ENCODE results near the gene SH2D6. TPM values are rescaled to one million over a fixed set of nuclear protein-coding genes. Genes with fewer than 3 reads are reported as not detected.

Gene SH2D6
- total and polyA plus RNA-seq, 2 donors (not counting 1 experiment from before 2014, with no cell fraction given), result 0.27 to 1.6 TPM

DNA sequence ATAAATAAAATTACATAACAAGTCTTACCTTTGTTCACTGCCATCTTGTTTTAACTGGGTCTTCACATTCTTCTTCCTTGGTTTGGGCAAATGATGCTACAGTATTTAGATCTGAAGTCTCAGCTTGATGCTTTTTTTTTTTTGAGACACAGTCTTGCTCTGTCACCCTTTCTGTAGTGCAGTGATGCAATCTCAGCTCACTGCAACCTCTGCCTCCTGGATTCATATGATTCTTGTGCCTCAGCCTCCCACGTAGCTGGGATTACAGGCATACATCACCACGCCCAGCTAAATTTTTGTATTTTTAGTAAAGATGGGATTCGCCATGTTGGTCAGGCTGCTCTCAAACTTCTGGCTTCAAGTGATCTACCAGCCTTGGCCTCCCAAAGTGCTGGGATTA, 67.3 kb downstream of the SH2D6 start:
- intact Hi-C loops (cut with micrococcal nuclease), result no loop called here
- DNase-seq (no peak), ATAC-seq (ENCODE audit: low read depth) (no peak)
- H3K27ac ChIP-seq (ENCODE audit: low read length in 2 of 2), result no peak overlapping the region
- no peaks in the 10 kb centered on the region for H3K4me1 Mint-ChIP-seq
- no peaks in the 10 kb centered on the region for H3K9me3 Mint-ChIP-seq (ENCODE audit: insufficient read depth)
- H3K4me1 ChIP-seq (ENCODE audit: control insufficient read depth in 2 of 2, insufficient read depth in 2 of 2, low read length in 2 of 2), result no peaks in the 10 kb centered on the region
- no peak overlapping the region for H3K4me2 ChIP-seq (replicated peaks; ENCODE audit: low read depth, low read length, poor library complexity, severe bottlenecking)
- H3K9ac ChIP-seq (ENCODE audit: low read length), result no peak overlapping the region
- no peaks in the 10 kb centered on the region for H3K36me3 ChIP-seq (replicated peaks in 1 of 2; ENCODE audit: control extremely low read depth in 1 of 2, control insufficient read depth in 1 of 2, extremely low read depth in 1 of 2, insufficient read depth in 2 of 2, low read length in 1 of 2)
- no peaks in the 10 kb centered on the region for H4K20me1 ChIP-seq (ENCODE audit: control insufficient read depth, insufficient read depth, low read length, poor library complexity, severe bottlenecking)
- WGBS (ENCODE audit: insufficient coverage), result no CpG with 5 or more reads among the region's 3 CpGs
- no peak overlapping the region for H3K27ac Mint-ChIP-seq
- H3K79me2 ChIP-seq (ENCODE audit: control insufficient read depth, insufficient read depth, low read length), result no peaks in the 10 kb centered on the region
- H3K9me3 ChIP-seq (ENCODE audit: control extremely low read depth in 1 of 3, control insufficient read depth in 2 of 3, insufficient read depth in 1 of 3, low read length in 2 of 3), result peaks cover 0 to 26% (median 6%) of the 10 kb centered on the region in 3 donors
- H2AFZ ChIP-seq (ENCODE audit: insufficient read depth, low read depth, low read length, poor library complexity, severe bottlenecking), result no peak overlapping the region
- H3K27me3 ChIP-seq (replicated peaks in 1 of 4; ENCODE audit: control extremely low read depth in 1 of 4, control insufficient read depth in 3 of 4, insufficient read depth in 4 of 4, low read length in 3 of 4), result peaks cover 0 to 2% (median 0%) of the 10 kb centered on the region in 4 experiments
- H3K4me3 ChIP-seq (ENCODE audit: control extremely low read depth in 1 of 5, extremely low read depth in 1 of 5, insufficient read depth in 1 of 5, low read depth in 2 of 5, low read length in 4 of 5), result no peak overlapping the region
- H3K27me3 Mint-ChIP-seq, result peaks cover 4% of the 10 kb centered on the region
- CTCF ChIA-PET, result no interaction called here
- no peak for TF ChIP-seq EZH2 (IDR thresholded peaks at IDR 0.05; ENCODE audit: borderline replicate concordance, insufficient read depth, low read depth, low read length, poor library complexity, severe bottlenecking)
- TF ChIP-seq, protein P1, sequence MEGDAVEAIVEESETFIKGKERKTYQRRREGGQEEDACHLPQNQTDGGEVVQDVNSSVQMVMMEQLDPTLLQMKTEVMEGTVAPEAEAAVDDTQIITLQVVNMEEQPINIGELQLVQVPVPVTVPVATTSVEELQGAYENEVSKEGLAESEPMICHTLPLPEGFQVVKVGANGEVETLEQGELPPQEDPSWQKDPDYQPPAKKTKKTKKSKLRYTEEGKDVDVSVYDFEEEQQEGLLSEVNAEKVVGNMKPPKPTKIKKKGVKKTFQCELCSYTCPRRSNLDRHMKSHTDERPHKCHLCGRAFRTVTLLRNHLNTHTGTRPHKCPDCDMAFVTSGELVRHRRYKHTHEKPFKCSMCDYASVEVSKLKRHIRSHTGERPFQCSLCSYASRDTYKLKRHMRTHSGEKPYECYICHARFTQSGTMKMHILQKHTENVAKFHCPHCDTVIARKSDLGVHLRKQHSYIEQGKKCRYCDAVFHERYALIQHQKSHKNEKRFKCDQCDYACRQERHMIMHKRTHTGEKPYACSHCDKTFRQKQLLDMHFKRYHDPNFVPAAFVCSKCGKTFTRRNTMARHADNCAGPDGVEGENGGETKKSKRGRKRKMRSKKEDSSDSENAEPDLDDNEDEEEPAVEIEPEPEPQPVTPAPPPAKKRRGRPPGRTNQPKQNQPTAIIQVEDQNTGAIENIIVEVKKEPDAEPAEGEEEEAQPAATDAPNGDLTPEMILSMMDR (IDR thresholded peaks at IDR 0.05), result no peak
- POLR2A ChIA-PET, result no interaction called here
- no peak overlapping the region for H3K4me3 Mint-ChIP-seq

Small RNA genes within 50 kb of the gene (small RNA-seq; reads per million reads assigned to genes)
- not detected for gene AC062037.2 (ENCODE audit: insufficient read length, low read depth, low replicate concordance)
- gene RF00019 (ENCODE audit: insufficient read length, low read depth, low replicate concordance), result not detected
- gene RN7SL251P (ENCODE audit: insufficient read length, low read depth, low replicate concordance), result not detected

Other genes starting within 250 kb of the SH2D6 start
- gene TGOLN2, start 90.7 kb upstream of the SH2D6 start, total RNA-seq, result 172 and 181 TPM in 2 replicates
- gene TGOLN2, start 90.7 kb upstream of the SH2D6 start, polyA plus RNA-seq, result 106 and 122 TPM in 2 replicates
- 23.8 and 28.1 TPM in 2 replicates for gene RETSAT, start 64.2 kb upstream of the SH2D6 start, total RNA-seq
- gene RETSAT, start 64.2 kb upstream of the SH2D6 start, polyA plus RNA-seq, result 9.9 and 13.0 TPM in 2 replicates
- 34.0 and 34.3 TPM in 2 replicates for gene ELMOD3, start 63.9 kb upstream of the SH2D6 start, total RNA-seq
- 51.8 and 57.6 TPM in 2 replicates for gene ELMOD3, start 63.9 kb upstream of the SH2D6 start, polyA plus RNA-seq
- gene CAPG, start 8.3 kb upstream of the SH2D6 start, total RNA-seq, result 179 and 210 TPM in 2 replicates
- 133 and 158 TPM in 2 replicates for gene CAPG, start 8.3 kb upstream of the SH2D6 start, polyA plus RNA-seq
- 177 and 190 TPM in 2 replicates for gene MAT2A, start 120.5 kb downstream of the SH2D6 start, total RNA-seq
- 130 and 133 TPM in 2 replicates for gene MAT2A, start 120.5 kb downstream of the SH2D6 start, polyA plus RNA-seq
- 33.0 and 36.8 TPM in 2 replicates for gene GGCX, start 142.8 kb downstream of the SH2D6 start, total RNA-seq
- 23.5 and 28.8 TPM in 2 replicates for gene GGCX, start 142.8 kb downstream of the SH2D6 start, polyA plus RNA-seq
- gene VAMP8, start 158.9 kb downstream of the SH2D6 start, total RNA-seq, result 73.1 and 73.8 TPM in 2 replicates
- 68.7 and 96.6 TPM in 2 replicates for gene VAMP8, start 158.9 kb downstream of the SH2D6 start, polyA plus RNA-seq
- 10.9 and 16.9 TPM in 2 replicates for gene VAMP5, start 165.7 kb downstream of the SH2D6 start, total RNA-seq
- 18.0 and 28.6 TPM in 2 replicates for gene VAMP5, start 165.7 kb downstream of the SH2D6 start, polyA plus RNA-seq
- gene RNF181, start 177.0 kb downstream of the SH2D6 start, total RNA-seq, result 67.3 and 76.6 TPM in 2 replicates
- gene RNF181, start 177.0 kb downstream of the SH2D6 start, polyA plus RNA-seq, result 112 and 151 TPM in 2 replicates
- gene TMEM150A, start 184.0 kb downstream of the SH2D6 start, total RNA-seq, result 23.0 and 23.1 TPM in 2 replicates
- gene TMEM150A, start 184.0 kb downstream of the SH2D6 start, polyA plus RNA-seq, result 18.3 and 26.4 TPM in 2 replicates
- 82.4 and 90.1 TPM in 2 replicates for gene C2orf68, start 193.4 kb downstream of the SH2D6 start, total RNA-seq
- gene C2orf68, start 193.4 kb downstream of the SH2D6 start, polyA plus RNA-seq, result 24.9 and 30.5 TPM in 2 replicates
- 51.5 and 57.2 TPM in 2 replicates for gene USP39, start 197.5 kb downstream of the SH2D6 start, total RNA-seq
- 61.1 and 67.1 TPM in 2 replicates for gene USP39, start 197.5 kb downstream of the SH2D6 start, polyA plus RNA-seq
- not detected in 2 replicates for gene SFTPB, start 249.5 kb downstream of the SH2D6 start, total RNA-seq
- gene SFTPB, start 249.5 kb downstream of the SH2D6 start, polyA plus RNA-seq, result not detected in 2 replicates

Measured in B cell (primary cell).